HepG2 (cell line): Measurements from ENCODE around the gene UBL7. TPM values are rescaled to one million over a fixed set of nuclear protein-coding genes. Genes with fewer than 3 reads are reported as not detected.
A peak's percentile ranks its signal among the peaks of the same experiment; 100 is the strongest.

Source experiments
- ATAC-seq: fragments of 200-7000 bp; cut with Tn5 transposase; 3 replicates; pipeline ENCODE4 v1.9.1; 2020; ENCODE audit warnings: mild to moderate bottlenecking, moderate library complexity
- BruUV-seq: library from RNA; stranded (reverse); fragments of 400-500 nt; replicated peaks from 2 replicates; lab custom pipeline; 2021; lab: Mats Ljungman, UMichigan
- CTCF ChIA-PET: fragments of 300-600 bp; formaldehyde crosslinking; extraction: SDS; loops from one replicate; lab custom pipeline; 2021; ENCODE audit warnings: low total read pairs, inconsistent platforms, low intra/inter-chr PET ratio; lab: Yijun Ruan, JAX
- POLR2A ChIA-PET: fragments of 350-600 bp; sonication (Branson Sonifier 250); formaldehyde crosslinking; loops from one replicate; lab custom pipeline; 2020; ENCODE audit warnings: antibody characterized with exemption, inconsistent platforms; lab: Yijun Ruan, JAX
- DNase-seq: peaks from one replicate; pipeline ENCODE4 v3.0.0-alpha.2; 2015; ENCODE audit warnings: low spot score
- FAIRE-seq: peaks from 3 replicates; lab custom pipeline; 2011; peaks lifted over from hg19 to GRCh38; lab: Jason Lieb, UNC
- H2AFZ ChIP-seq: one replicate; pipeline ENCODE4 v1.6.1; 2011; ENCODE audit warnings: low read length, inconsistent platforms
- H3K27ac ChIP-seq: fragments of 300-600 bp; 3 replicates; pipeline ENCODE4 v1.8.0; 2011; ENCODE audit warnings: mixed run types, mild to moderate bottlenecking, mixed read lengths, low read length, inconsistent platforms; ENCODE audit not compliant: insufficient read depth; ENCODE audit errors: extremely low read length
- H3K27me3 ChIP-seq, 2 experiments: fragments of 200-600 bp in 1 of 2; 2 replicates in 1 of 2; 3 replicates in 1 of 2; pipeline versions ENCODE4 v1.6.0 to v1.8.0; 2011; ENCODE audit warnings: low read length in 2 of 2, mild to moderate bottlenecking in 2 of 2, moderate library complexity in 2 of 2, inconsistent platforms in 1 of 2; ENCODE audit not compliant: insufficient read depth in 2 of 2, control insufficient read depth in 1 of 2
- H3K36me3 ChIP-seq, 2 experiments: fragments of 200-600 bp in 1 of 2; replicated peaks in 1 of 2; 2 replicates in 1 of 2; 3 replicates in 1 of 2; pipeline versions ENCODE4 v1.5.1 to v1.8.0; 2011; ENCODE audit warnings: low read length in 2 of 2, inconsistent platforms in 1 of 2; ENCODE audit not compliant: insufficient read depth in 2 of 2, control insufficient read depth in 1 of 2
- H3K4me1 ChIP-seq: 2 replicates; pipeline ENCODE4 v1.5.1; 2012; ENCODE audit warnings: low read length, inconsistent platforms; ENCODE audit not compliant: insufficient read depth
- H3K4me2 ChIP-seq: 2 replicates; pipeline ENCODE4 v1.6.0; 2011; ENCODE audit warnings: low read depth, low read length, inconsistent platforms
- H3K4me3 ChIP-seq, 3 experiments: fragments of 200-600 bp in 1 of 3; sonication (generic), shearing (Covaris generic) in 1 of 3; replicated peaks in 1 of 3; 2 replicates each; pipeline ENCODE4 v1.5.1; 2011 to 2016; ENCODE audit warnings: low read length in 3 of 3, inconsistent platforms in 2 of 3, low read depth in 2 of 3, mild to moderate bottlenecking in 2 of 3, control low read depth in 1 of 3, mixed read lengths in 1 of 3; ENCODE audit not compliant: insufficient read depth in 1 of 3
- H3K79me2 ChIP-seq: one replicate; pipeline ENCODE4 v1.6.1; 2011; ENCODE audit warnings: low read length, inconsistent platforms; ENCODE audit not compliant: insufficient read depth
- H3K9ac ChIP-seq: 2 replicates; pipeline ENCODE4 v1.6.0; 2011; ENCODE audit warnings: mild to moderate bottlenecking, low read depth, low read length, inconsistent platforms; ENCODE audit not compliant: insufficient read depth
- H3K9me3 ChIP-seq: 2 replicates; pipeline ENCODE4 v1.5.1; 2012; ENCODE audit warnings: mild to moderate bottlenecking, low read length
- H4K20me1 ChIP-seq: 2 replicates; pipeline ENCODE4 v1.6.0; 2011; ENCODE audit warnings: inconsistent platforms, mild to moderate bottlenecking, low read length, moderate library complexity; ENCODE audit not compliant: insufficient read depth
- AGO2 ChIP-seq: fragments of 200-400 bp; formaldehyde crosslinking; optimal IDR thresholded peaks from 2 replicates; pipeline ENCODE3; 2017; ENCODE audit warnings: mild to moderate bottlenecking, low read depth, low read length, moderate library complexity
- ARNTL ChIP-seq: sonication (generic); formaldehyde crosslinking; IDR thresholded peaks from 2 replicates; pipeline ENCODE4 v1.4.0; 2020; ENCODE audit warnings: mild to moderate bottlenecking, missing genetic modification reagents
- FOXO4 ChIP-seq: sonication (generic); formaldehyde crosslinking; conservative IDR thresholded peaks from 2 replicates; pipeline ENCODE4 v1.8.1; 2023; ENCODE audit warnings: missing genetic modification reagents
- HMGXB4 ChIP-seq, 2 experiments: sonication (generic) in 1 of 2; formaldehyde crosslinking in 1 of 2; IDR thresholded peaks; 2 replicates each; pipeline versions ENCODE4 v1.4.0 to v1.6.1; 2018 to 2020; ENCODE audit warnings: missing genetic modification reagents in 2 of 2, borderline replicate concordance in 1 of 2, low read depth in 1 of 2, mild to moderate bottlenecking in 1 of 2, missing biosample characterization in 1 of 2
- ZNF296 ChIP-seq: sonication (generic); formaldehyde crosslinking; conservative IDR thresholded peaks from 2 replicates; pipeline ENCODE4 v1.5.0; 2020; ENCODE audit warnings: mild to moderate bottlenecking, missing genetic modification reagents
- ZNF687 ChIP-seq: sonication (generic); formaldehyde crosslinking; IDR thresholded peaks from 2 replicates; pipeline ENCODE4 v1.5.1; 2020; ENCODE audit warnings: mild to moderate bottlenecking, missing genetic modification reagents, moderate library complexity
- ZNF841 ChIP-seq: sonication (generic); formaldehyde crosslinking; IDR thresholded peaks from 2 replicates; pipeline ENCODE4 v1.8.1; 2023; ENCODE audit warnings: missing genetic modification reagents, borderline replicate concordance
- ZSCAN20 ChIP-seq: sonication (generic); formaldehyde crosslinking; IDR thresholded peaks from 2 replicates; pipeline ENCODE4 v1.4.0; 2020; ENCODE audit warnings: missing genetic modification reagents, mild to moderate bottlenecking, borderline replicate concordance
- WGBS: methylation state at CpG from one replicate; pipeline ENCODE4 v1.1.6; 2017; ENCODE audit warnings: low lambda C conversion rate; 5-methylcytosine and 5-hydroxymethylcytosine counted together
- in situ Hi-C: cut with HindIII; loops from 2 replicates; pipeline ENCODE4 v1.10.0; 2017; ENCODE audit warnings: low pct_unique_long_range_greater_than_20kb; ENCODE audit not compliant: extremely low pct_ligation_motif_present
- intact Hi-C: fragments of 100-400 bp; cut with micrococcal nuclease; formaldehyde crosslinking; loops from one replicate; pipeline ENCODE4 v1.10.0; 2022; ENCODE audit not compliant: unreplicated experiment
- polyA plus RNA-seq, 8 experiments: library from polyadenylated mRNA; depleted of rRNA in 3 of 8; stranded (reverse) in 7 of 8; unstranded in 1 of 8; fragments of >200 nt; fragmentation: Illumina TruSeq in 4 of 8; extraction: Trizol in 4 of 8; gene quantifications; 2 replicates each; pipeline versions ENCODE4 v1.2.1 to v1.2.3, GENCODE V29; 2011 to 2016; ENCODE audit warnings: low read depth in 4 of 8, missing spikeins in 1 of 8, mixed read lengths in 1 of 8; ENCODE audit not compliant: insufficient read depth in 1 of 8
- total RNA-seq, 5 experiments: library from RNA; depleted of rRNA; stranded (reverse); fragments of >200 nt; fragmentation: Illumina TruSeq; extraction: Trizol; gene quantifications; 2 replicates each; pipeline ENCODE4 v1.2.3, GENCODE V29; 2016; ENCODE audit warnings: low read depth in 1 of 5
- TF ChIP-seq, protein P1 (sequence below): IDR thresholded peaks from 2 replicates; pipeline ENCODE4 v1.6.1; 2016; ENCODE audit warnings: missing compliant biosample characterization, missing genetic modification reagents, borderline replicate concordance

The UBL7 gene
- total and polyA plus RNA-seq, 2 of the 13 experiments (the other 11 are each of a cell fraction or from before 2014, with no cell fraction given) = 55.0 to 63.5 TPM

GRCh38 chr15:74418575-74419338 lies 42.2 kb downstream of the UBL7 start (continued):
- TF ChIP-seq, protein P1, sequence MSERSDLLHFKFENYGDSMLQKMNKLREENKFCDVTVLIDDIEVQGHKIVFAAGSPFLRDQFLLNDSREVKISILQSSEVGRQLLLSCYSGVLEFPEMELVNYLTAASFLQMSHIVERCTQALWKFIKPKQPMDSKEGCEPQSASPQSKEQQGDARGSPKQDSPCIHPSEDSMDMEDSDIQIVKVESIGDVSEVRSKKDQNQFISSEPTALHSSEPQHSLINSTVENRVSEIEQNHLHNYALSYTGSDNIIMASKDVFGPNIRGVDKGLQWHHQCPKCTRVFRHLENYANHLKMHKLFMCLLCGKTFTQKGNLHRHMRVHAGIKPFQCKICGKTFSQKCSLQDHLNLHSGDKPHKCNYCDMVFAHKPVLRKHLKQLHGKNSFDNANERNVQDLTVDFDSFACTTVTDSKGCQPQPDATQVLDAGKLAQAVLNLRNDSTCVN (CRISPR knock-in tag) = no peak
- TF ChIP-seq ZSCAN20 (CRISPR knock-in tag) (no peak), ARNTL (no peak), ZNF687 (CRISPR knock-in tag) (peak; percentile 73), ZNF841 (no peak)

DNA sequence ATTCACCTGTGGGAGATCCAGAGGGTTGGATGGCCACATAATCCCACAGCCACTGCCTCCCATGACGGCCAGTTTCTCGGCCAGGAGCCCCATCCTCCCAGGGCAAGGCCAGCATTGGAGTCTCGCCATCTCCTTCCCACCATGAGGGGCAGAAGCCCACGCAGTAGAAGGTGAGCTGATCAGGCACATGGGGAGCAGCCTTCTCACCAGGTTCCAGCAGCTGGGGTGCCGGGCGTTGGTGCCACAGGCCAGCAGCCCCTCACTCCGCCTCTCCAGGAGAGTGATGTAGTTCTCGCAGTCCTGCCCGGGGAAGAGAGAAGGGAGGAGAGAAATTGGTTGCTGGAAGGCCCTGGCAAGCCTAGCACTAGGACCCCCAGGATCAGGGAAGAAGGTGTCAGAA lies 43.3 kb downstream of the UBL7 start:
- WGBS = 97% methylated on average over 4 of the region's 9 CpGs
- intact Hi-C loops (no loop called here), in situ Hi-C loops (no loop called here)
- no peaks in the 10 kb centered on the region for H4K20me1 ChIP-seq
- no peak overlapping the region for H2AFZ ChIP-seq
- H3K9ac ChIP-seq = no peak overlapping the region
- ATAC-seq (no peak), FAIRE-seq (no peak), DNase-seq (no peak)
- peaks cover 46% of the 10 kb centered on the region for H3K4me1 ChIP-seq
- no peak overlapping the region for H3K4me3 ChIP-seq
- no peaks in the 10 kb centered on the region for H3K9me3 ChIP-seq
- H3K27ac ChIP-seq = no peak overlapping the region
- H3K27me3 ChIP-seq = no peaks in the 10 kb centered on the region
- no TSS peak for BruUV-seq
- H3K36me3 ChIP-seq = peaks cover 26 to 57% of the 10 kb centered on the region in 2 experiments
- TF ChIP-seq ZNF296 (CRISPR knock-in tag) (no peak), AGO2 (peak; percentile 34), HMGXB4 (CRISPR knock-in tag; IDR thresholded peaks at IDR 0.05; ENCODE audit: borderline replicate concordance in 1 of 2, low read depth in 1 of 2) (no peak), FOXO4 (CRISPR knock-in tag) (0 out of 2 replicates have a peak, but pooled peaks have one; percentile 50)
- H3K79me2 ChIP-seq = peaks cover 38% of the 10 kb centered on the region
- H3K4me2 ChIP-seq = no peak overlapping the region
- CTCF ChIA-PET = no interaction called here
- POLR2A ChIA-PET = no interaction called here
